Activated CD4-positive, alpha-beta T cell treated with anti-CD3 and anti-CD28 coated beads, Interleukin-2, amount 10 ng/mL, durations not matched to agents 24 days and 14 days (primary cell): Measurements from ENCODE around the gene MED17. TPM values are rescaled to one million over a fixed set of nuclear protein-coding genes. Genes with fewer than 3 reads are reported as not detected.

ENCODE experiments used
- DNase-seq: peaks from one replicate; pipeline ENCODE4 v3.0.0; 2022
- H3K27ac Mint-ChIP-seq: one replicate; pipeline ENCODE4 v1.8.0; 2022; ENCODE audit warnings: mild to moderate bottlenecking, mixed read lengths
- H3K27me3 Mint-ChIP-seq: one replicate; pipeline ENCODE4 v1.8.0; 2022; ENCODE audit warnings: mixed read lengths
- H3K36me3 Mint-ChIP-seq: one replicate; pipeline ENCODE4 v1.8.0; 2022; ENCODE audit warnings: low read depth, mild to moderate bottlenecking, mixed read lengths
- H3K4me1 Mint-ChIP-seq: one replicate; pipeline ENCODE4 v1.8.0; 2021; ENCODE audit warnings: mixed read lengths
- H3K4me3 Mint-ChIP-seq: one replicate; pipeline ENCODE4 v1.8.0; 2022; ENCODE audit warnings: mild to moderate bottlenecking, moderate library complexity, mixed read lengths
- H3K9me3 Mint-ChIP-seq: one replicate; pipeline ENCODE4 v1.8.0; 2021; ENCODE audit warnings: mixed read lengths
- intact Hi-C: fragments of 100-400 bp; cut with micrococcal nuclease; formaldehyde crosslinking; loops from one replicate; pipeline ENCODE4 v1.15.1; 2023
- total RNA-seq: library from RNA; stranded (reverse); gene quantifications from 2 replicates; pipeline ENCODE4 v1.2.3, GENCODE V29; 2022

Gene MED17
- total RNA-seq, 1 donor from 2014 or later: 55.1 TPM

GRCh38 chr11:93840981-93841380 lies 56.9 kb downstream of the MED17 start:
- H3K27me3 Mint-ChIP-seq: peaks cover 2% of the 10 kb centered on the region

DNA sequence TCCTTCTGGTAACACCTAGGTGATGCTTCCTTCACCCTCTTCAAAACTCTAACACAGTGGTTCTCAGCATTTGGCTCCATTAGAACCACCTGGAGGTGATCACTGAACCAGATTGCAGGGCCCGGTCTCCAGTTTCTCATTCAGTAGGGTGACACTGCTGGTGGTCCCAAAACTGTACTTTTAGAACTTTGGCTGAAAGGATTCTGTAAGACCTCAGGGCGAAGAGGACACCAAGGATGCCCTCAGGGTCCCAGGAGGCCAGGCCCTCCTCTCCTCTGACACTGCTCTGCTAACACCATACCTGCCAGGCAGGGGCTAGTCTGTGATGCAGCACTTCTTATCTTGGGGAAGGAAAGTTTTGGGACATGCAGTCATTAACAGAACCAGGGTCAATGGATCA lies 57.4 kb downstream of the MED17 start:
- Mint-ChIP-seq H3K27me3 (peaks cover 2% of the 10 kb centered on the region), H3K4me1 (no peaks in the 10 kb centered on the region), H3K4me3 (no peak overlapping the region), H3K27ac (no peak overlapping the region), H3K9me3 (no peaks in the 10 kb centered on the region), H3K36me3 (no peaks in the 10 kb centered on the region)
- DNase-seq: no peak
- intact Hi-C loops: no loop called here

More at GRCh38 chr11:93840981-93841380, 56.9 kb downstream of the MED17 start:
- Mint-ChIP-seq H3K36me3 (no peaks in the 10 kb centered on the region), H3K9me3 (no peaks in the 10 kb centered on the region), H3K27ac (no peak overlapping the region), H3K4me1 (no peaks in the 10 kb centered on the region), H3K4me3 (no peak overlapping the region)
- intact Hi-C loops: no loop called here
- DNase-seq: no peak

DNA sequence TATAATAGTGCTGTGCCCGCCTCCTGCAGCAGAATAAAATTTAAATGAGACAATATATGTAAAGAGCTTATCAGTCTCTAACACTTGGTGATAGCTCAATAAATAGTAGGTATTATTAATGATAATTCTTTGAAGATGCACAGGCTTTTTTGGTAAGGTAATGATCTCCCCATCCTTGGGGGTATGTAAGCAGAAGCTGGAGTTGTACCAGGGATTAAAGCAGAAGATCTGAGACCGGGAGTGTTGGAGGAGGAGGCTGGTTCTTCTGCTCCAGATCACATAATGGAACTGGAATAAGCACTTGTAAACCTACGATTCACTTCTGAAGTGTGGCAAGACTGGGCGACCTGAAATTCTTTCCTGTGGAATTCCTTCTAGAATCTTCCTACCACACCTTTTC lies 58.0 kb downstream of the MED17 start:
- DNase-seq: no peak
- H3K9me3 Mint-ChIP-seq: no peaks in the 10 kb centered on the region
- H3K36me3 Mint-ChIP-seq: no peaks in the 10 kb centered on the region
- no peak overlapping the region for H3K27ac Mint-ChIP-seq
- peaks cover 2% of the 10 kb centered on the region for H3K27me3 Mint-ChIP-seq
- H3K4me1 Mint-ChIP-seq: no peaks in the 10 kb centered on the region
- intact Hi-C loops: no loop called here
- no peak overlapping the region for H3K4me3 Mint-ChIP-seq

- Mint-ChIP-seq H3K36me3 (no peaks in the 10 kb centered on the region), H3K4me1 (no peaks in the 10 kb centered on the region), H3K27me3 (peaks cover 2% of the 10 kb centered on the region), H3K27ac (no peak overlapping the region), H3K9me3 (no peaks in the 10 kb centered on the region), H3K4me3 (no peak overlapping the region)
- intact Hi-C loops: no loop called here
- no peak for DNase-seq
Measured at GRCh38 chr11:93842461-93842860, 58.4 kb downstream of the MED17 start.

DNA sequence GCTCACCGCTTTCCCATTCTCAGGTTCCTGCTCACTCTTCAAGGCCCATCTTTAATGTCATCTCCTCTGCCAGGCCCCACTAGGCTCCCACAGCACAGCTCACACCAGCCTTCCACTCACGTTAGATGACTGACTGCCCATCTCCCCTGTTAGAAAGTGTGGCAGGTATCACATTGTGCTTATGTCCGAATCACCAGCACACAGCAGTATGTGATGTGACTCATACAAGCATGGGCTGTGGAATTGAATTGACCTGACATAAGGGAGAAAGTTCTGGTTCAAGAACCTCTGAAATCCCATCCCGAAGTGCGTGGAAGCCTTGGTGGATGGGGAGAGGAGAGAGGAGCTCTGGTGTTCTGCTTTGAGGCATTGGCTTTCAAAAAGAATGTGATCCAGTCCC lies 59.8 kb downstream of the MED17 start:
- no peak overlapping the region for H3K27ac Mint-ChIP-seq
- H3K9me3 Mint-ChIP-seq: no peaks in the 10 kb centered on the region
- no peaks in the 10 kb centered on the region for H3K4me1 Mint-ChIP-seq
- no peak overlapping the region for H3K4me3 Mint-ChIP-seq
- intact Hi-C loops: no loop called here
- H3K27me3 Mint-ChIP-seq: peaks cover 5% of the 10 kb centered on the region
- no peak for DNase-seq
- H3K36me3 Mint-ChIP-seq: no peaks in the 10 kb centered on the region

DNA sequence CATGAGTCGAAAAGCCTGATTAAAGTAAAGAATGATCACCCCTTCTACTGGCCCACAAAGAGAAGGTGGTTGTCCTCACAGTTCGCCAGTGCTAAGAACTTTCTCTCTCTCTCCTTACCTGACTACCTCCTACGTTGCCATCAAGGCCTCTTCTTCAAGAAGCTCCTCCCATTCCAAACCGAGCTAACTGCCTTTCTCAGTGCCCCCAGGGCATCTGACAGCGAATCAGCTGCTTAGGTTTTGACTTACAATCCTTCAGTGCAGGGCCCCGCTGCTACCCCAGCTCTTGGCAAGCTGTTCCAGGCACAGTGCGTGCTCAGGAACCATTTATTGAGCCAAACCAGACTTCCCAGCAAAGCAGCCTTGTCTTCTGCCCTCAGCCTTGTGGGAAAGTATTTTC lies 60.5 kb downstream of the MED17 start:
- H3K9me3 Mint-ChIP-seq: no peaks in the 10 kb centered on the region
- H3K27ac Mint-ChIP-seq: no peak overlapping the region
- H3K27me3 Mint-ChIP-seq: peaks cover 8% of the 10 kb centered on the region
- H3K4me1 Mint-ChIP-seq: no peaks in the 10 kb centered on the region
- H3K4me3 Mint-ChIP-seq: no peak overlapping the region
- DNase-seq: no peak
- intact Hi-C loops: no loop called here
- no peaks in the 10 kb centered on the region for H3K36me3 Mint-ChIP-seq

DNA sequence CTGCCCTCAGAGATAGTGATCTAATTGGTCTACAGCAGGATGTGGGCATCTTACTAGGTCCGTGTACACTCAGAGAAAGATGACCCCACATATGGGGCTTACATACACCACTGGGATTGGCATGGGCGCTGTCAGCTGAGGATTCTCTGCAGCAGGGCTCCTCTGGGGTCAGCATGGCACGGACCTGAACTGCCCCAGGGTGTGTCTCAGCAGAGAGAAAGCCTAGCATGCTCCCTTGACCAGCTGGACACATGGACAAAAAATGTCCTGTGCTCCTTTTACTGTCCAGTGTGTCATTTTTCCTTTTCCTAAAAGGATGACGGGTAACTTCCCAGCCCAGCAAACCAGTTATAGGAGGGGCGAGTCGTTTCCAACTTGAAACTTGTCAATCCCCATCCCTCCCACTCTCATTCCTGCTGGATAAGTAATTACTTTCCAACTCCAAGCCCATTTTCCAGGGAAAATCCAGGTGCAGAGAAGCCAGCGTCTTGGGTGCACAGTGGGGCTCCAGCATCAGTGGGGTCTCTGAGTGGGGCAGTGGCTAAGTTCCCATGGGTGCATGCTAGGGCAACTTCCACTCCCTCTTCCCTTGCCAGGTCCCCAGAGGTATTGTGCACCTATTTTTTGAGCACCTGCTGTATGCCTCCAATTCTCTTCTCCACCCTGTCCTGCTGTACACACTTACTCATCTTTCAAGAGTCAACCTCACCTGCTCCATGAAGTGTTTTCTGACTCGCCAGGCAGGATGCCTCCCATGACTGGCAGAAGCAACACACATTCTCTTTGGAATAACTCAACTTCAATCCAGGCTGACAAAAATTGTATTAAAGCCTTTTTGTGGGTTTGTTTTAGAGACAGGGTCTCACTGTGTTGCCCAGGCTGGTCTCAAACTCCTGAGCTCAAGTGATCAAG lies 61.4 kb downstream of the MED17 start:
- H3K4me3 Mint-ChIP-seq: no peak overlapping the region
- no peaks in the 10 kb centered on the region for H3K4me1 Mint-ChIP-seq
- no peak for DNase-seq
- H3K36me3 Mint-ChIP-seq: no peaks in the 10 kb centered on the region
- peaks cover 11% of the 10 kb centered on the region for H3K27me3 Mint-ChIP-seq
- no peak overlapping the region for H3K27ac Mint-ChIP-seq
- intact Hi-C loops: no loop called here
- no peaks in the 10 kb centered on the region for H3K9me3 Mint-ChIP-seq

DNA sequence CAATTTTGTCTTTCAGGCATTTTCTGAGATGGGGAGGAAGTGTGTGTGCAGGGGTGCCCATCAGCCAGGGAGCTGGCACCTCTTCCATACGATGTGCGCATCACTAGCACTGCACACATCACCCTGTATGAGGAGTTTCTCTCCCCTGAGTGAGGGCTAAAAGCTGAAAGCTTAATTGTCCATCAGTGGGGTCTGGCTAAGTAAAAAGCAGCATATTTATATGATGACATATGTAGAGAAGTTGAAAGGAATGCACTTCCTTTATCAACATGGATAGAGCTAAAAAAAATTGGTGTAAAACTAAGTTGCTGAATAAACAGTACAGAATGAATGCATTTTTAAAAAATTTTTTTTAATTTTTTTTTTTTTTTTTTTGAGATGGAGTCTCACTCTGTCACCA lies 62.3 kb downstream of the MED17 start:
- no peak for DNase-seq
- no peaks in the 10 kb centered on the region for H3K4me1 Mint-ChIP-seq
- H3K4me3 Mint-ChIP-seq: no peak overlapping the region
- H3K9me3 Mint-ChIP-seq: no peaks in the 10 kb centered on the region
- intact Hi-C loops: no loop called here
- H3K27me3 Mint-ChIP-seq: peaks cover 20% of the 10 kb centered on the region
- H3K36me3 Mint-ChIP-seq: no peaks in the 10 kb centered on the region
- no peak overlapping the region for H3K27ac Mint-ChIP-seq

DNA sequence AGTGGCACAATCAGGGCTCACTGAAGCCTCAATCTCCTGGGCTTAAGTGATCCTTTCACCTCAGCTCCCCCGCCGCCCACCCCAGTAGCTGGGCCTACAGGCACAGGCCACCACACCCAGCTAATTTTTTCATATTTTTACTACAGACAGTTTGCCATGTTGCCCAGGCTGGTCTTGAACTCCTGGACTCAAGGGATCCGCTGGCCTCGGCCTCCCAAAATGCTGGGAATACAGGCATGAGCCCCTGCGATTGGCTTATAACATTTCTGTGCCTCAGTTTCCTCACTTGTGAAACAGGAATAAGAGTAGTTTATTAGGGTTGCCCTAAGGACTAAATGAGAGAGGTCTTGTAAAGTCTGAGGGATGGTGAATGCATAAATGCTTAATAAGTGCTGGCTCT lies 65.1 kb downstream of the MED17 start:
- peaks cover 28% of the 10 kb centered on the region for H3K27me3 Mint-ChIP-seq
- no peaks in the 10 kb centered on the region for H3K9me3 Mint-ChIP-seq
- H3K36me3 Mint-ChIP-seq: no peaks in the 10 kb centered on the region
- intact Hi-C loops: no loop called here
- peak overlapping the region; percentile 1 for H3K4me3 Mint-ChIP-seq
- no peak for DNase-seq
- no peak overlapping the region for H3K27ac Mint-ChIP-seq
- no peaks in the 10 kb centered on the region for H3K4me1 Mint-ChIP-seq

GRCh38 chr11:93849751-93850593 lies 65.9 kb downstream of the MED17 start:
- H3K4me3 Mint-ChIP-seq: peak overlapping the region; percentile 1

GRCh38 chr11:93850594-93851018 lies 66.5 kb downstream of the MED17 start, which contains the start of gene VSTM5:
Gene VSTM5, minus strand, starts transcription at chr11:93850618. Its CDS starts 116 bp downstream, at chr11:93850502.
- peak within 1 kb of the TSS; percentile 1 for H3K4me3 Mint-ChIP-seq
- no peak within 1 kb of the TSS for H3K27ac Mint-ChIP-seq
- intact Hi-C loops: no loop called here

More at GRCh38 chr11:93849751-93850593, 65.9 kb downstream of the MED17 start:
- no peak for DNase-seq
- H3K4me1 Mint-ChIP-seq: no peaks in the 10 kb centered on the region
- H3K36me3 Mint-ChIP-seq: no peaks in the 10 kb centered on the region
- intact Hi-C loops: no loop called here
- no peak overlapping the region for H3K27ac Mint-ChIP-seq
- H3K9me3 Mint-ChIP-seq: no peaks in the 10 kb centered on the region
- H3K27me3 Mint-ChIP-seq: peaks cover 28% of the 10 kb centered on the region

GRCh38 chr11:93852242-93852641 lies 68.2 kb downstream of the MED17 start:
- DNase-seq: no peak
- H3K4me3 Mint-ChIP-seq: no peak overlapping the region
- H3K27me3 Mint-ChIP-seq: peaks cover 31% of the 10 kb centered on the region
- H3K27ac Mint-ChIP-seq: no peak overlapping the region
- H3K36me3 Mint-ChIP-seq: no peaks in the 10 kb centered on the region
- H3K9me3 Mint-ChIP-seq: no peaks in the 10 kb centered on the region
- no peaks in the 10 kb centered on the region for H3K4me1 Mint-ChIP-seq
- intact Hi-C loops: no loop called here

More at GRCh38 chr11:93850594-93851018, 66.5 kb downstream of the MED17 start, which contains the start of gene VSTM5:
- DNase-seq: no peak
- Mint-ChIP-seq H3K4me1 (no peaks in the 10 kb centered on the region), H3K36me3 (no peaks in the 10 kb centered on the region), H3K9me3 (no peaks in the 10 kb centered on the region), H3K27me3 (peaks cover 29% of the 10 kb centered on the region)

- DNase-seq: no peak
- Mint-ChIP-seq H3K27me3 (peaks cover 20% of the 10 kb centered on the region), H3K9me3 (no peaks in the 10 kb centered on the region), H3K4me3 (no peak overlapping the region), H3K4me1 (no peaks in the 10 kb centered on the region), H3K27ac (no peak overlapping the region), H3K36me3 (no peaks in the 10 kb centered on the region)
- intact Hi-C loops: no loop called here
Measured at GRCh38 chr11:93857413-93858120, 73.5 kb downstream of the MED17 start.
